CD4-positive, alpha-beta T cell (primary cell): ENCODE data around the gene RAD51B. TPM values are rescaled to one million over a fixed set of nuclear protein-coding genes. Genes with fewer than 3 reads are reported as not detected.

Experiments
- ATAC-seq: fragments of 200-7000 bp; cut with Tn5 transposase; one replicate; pipeline ENCODE4 v1.10.0; 2022; ENCODE audit warnings: mild to moderate bottlenecking; ENCODE audit not compliant: poor library complexity
- CTCF ChIA-PET: fragments of 350-600 bp; sonication (Branson Sonifier 250); formaldehyde crosslinking; loops from one replicate; lab custom pipeline; 2021; ENCODE audit warnings: antibody characterized with exemption, inconsistent platforms; lab: Charles Lee
- POLR2A ChIA-PET: fragments of 350-600 bp; sonication (Branson Sonifier 250); formaldehyde crosslinking; loops from one replicate; lab custom pipeline; 2021; ENCODE audit warnings: antibody characterized with exemption, inconsistent platforms; lab: Charles Lee
- DNase-seq, 14 experiments: peaks; one replicate each; pipeline ENCODE4 v3.0.0-alpha.2; 2013 to 2020; ENCODE audit warnings: mixed read lengths in 2 of 14
- H3K27ac ChIP-seq, 2 donors: one replicate each; pipeline versions ENCODE4 v1.5.1 to v1.7.0; 2013; ENCODE audit warnings: low read length in 2 of 2, low read depth in 1 of 2, mild to moderate bottlenecking in 1 of 2
- H3K27me3 ChIP-seq, 2 experiments: 1 replicate in 1 of 2; 2 replicates in 1 of 2; pipeline versions ENCODE4 v1.6.1 to v1.7.0; 2013; ENCODE audit warnings: low read length in 2 of 2, control low read depth in 1 of 2, mild to moderate bottlenecking in 1 of 2, moderate library complexity in 1 of 2; ENCODE audit not compliant: insufficient read depth in 2 of 2, control insufficient read depth in 1 of 2
- H3K36me3 ChIP-seq: one replicate; pipeline ENCODE4 v1.6.1; 2013; ENCODE audit warnings: low read length, control low read depth; ENCODE audit not compliant: insufficient read depth
- H3K4me1 ChIP-seq: one replicate; pipeline ENCODE4 v1.6.1; 2013; ENCODE audit warnings: low read length, control low read depth; ENCODE audit not compliant: insufficient read depth
- H3K4me3 ChIP-seq: one replicate; pipeline ENCODE4 v1.5.1; 2013; ENCODE audit warnings: mild to moderate bottlenecking, low read length, moderate library complexity
- H3K9me3 ChIP-seq, 2 experiments: 1 replicate in 1 of 2; 2 replicates in 1 of 2; pipeline versions ENCODE4 v1.6.1 to v1.7.0; 2013; ENCODE audit warnings: low read length in 2 of 2, mild to moderate bottlenecking in 2 of 2, control low read depth in 1 of 2, moderate library complexity in 1 of 2; ENCODE audit not compliant: control insufficient read depth in 1 of 2, insufficient read depth in 1 of 2
- H3K27ac Mint-ChIP-seq: one replicate; pipeline ENCODE4 v1.8.0; 2020; ENCODE audit warnings: mixed read lengths
- H3K27me3 Mint-ChIP-seq: one replicate; pipeline ENCODE4 v1.8.0; 2021; ENCODE audit warnings: mixed read lengths
- H3K36me3 Mint-ChIP-seq: one replicate; pipeline ENCODE4 v1.8.0; 2021; ENCODE audit warnings: low read depth, mixed read lengths
- H3K4me1 Mint-ChIP-seq: one replicate; pipeline ENCODE4 v1.8.0; 2021; ENCODE audit warnings: low read depth, mixed read lengths
- H3K4me3 Mint-ChIP-seq: one replicate; pipeline ENCODE4 v1.8.0; 2020; ENCODE audit warnings: mild to moderate bottlenecking, mixed read lengths
- H3K9me3 Mint-ChIP-seq: one replicate; pipeline ENCODE4 v1.8.0; 2020; ENCODE audit warnings: mixed read lengths
- intact Hi-C, 2 experiments: fragments of 100-400 bp; cut with DNase I in 1 of 2; cut with micrococcal nuclease in 1 of 2; formaldehyde crosslinking; loops; one replicate each; pipeline versions ENCODE4 v1.15.1 to v1.9.0; 2023 to 2025; cut with DNase I, micrococcal nuclease
- total RNA-seq, 174 experiments: library from RNA in 2 of 174; stranded (reverse) in 2 of 174; gene quantifications; one replicate each; pipeline ENCODE4 v1.2.3 and lab custom pipeline; 2021 to 2026
- TF ChIP-seq, protein P1 (sequence below): fragments of 200-600 bp; IDR thresholded peaks from one replicate; pipeline ENCODE4 v1.8.0; 2022; ENCODE audit warnings: antibody characterized with exemption, mild to moderate bottlenecking

RAD51B gene
- total RNA-seq, 2 experiments from 2014 or later = 18.4 to 20.0 TPM

DNA sequence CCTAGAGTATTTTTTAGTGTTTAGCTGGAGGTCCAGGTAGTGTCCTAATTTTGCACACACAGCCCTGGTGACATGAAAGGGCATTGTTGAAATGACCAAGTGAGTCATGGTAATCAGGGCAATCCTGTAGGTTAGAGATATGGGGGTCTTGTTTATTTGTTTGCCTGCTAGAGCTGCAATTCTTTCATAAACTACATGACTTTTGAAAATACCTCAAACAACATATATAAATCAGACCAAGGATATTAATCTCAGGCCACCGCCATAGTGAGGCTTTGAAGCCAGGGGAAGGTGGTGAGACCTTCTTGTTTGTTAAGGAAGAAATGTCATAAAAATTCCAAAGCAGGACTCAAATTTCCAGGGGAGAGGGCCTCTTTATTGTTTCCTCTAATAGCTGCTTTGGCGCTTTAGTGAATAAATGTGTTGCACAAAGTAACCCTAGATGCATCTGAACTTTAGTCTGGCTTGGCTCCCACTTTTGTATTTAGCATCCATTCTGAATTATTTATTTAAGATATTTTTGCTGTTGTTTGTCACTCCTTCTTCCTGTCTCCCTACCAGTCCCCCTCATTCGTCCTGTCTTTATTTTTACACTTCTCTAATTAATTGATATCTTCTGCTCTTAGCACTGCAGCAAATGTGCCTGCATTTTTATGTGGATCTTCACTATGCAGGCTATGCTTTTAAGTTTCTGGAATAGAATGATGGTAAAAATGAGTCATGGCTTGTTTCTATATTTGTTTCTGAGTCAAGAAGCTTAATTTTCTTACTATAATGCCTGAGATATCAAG, 430.3 kb downstream of the RAD51B start:
- peaks cover 61% of the 10 kb centered on the region for H3K4me1 Mint-ChIP-seq
- no peaks in the 10 kb centered on the region for H3K9me3 ChIP-seq
- H3K27ac Mint-ChIP-seq = peak overlapping the region; percentile 72
- H3K27ac ChIP-seq = no peak overlapping the region
- intact Hi-C loops = loop anchor here (5.0 to 10.0 kb wide), 8 partner anchors 32 to 855 kb away; no protein-coding TSS in a partner anchor
- ChIA-PET CTCF (interaction anchor here (1.4 to 6.0 kb wide), 7 partner anchors 33 to 594 kb away, joined by 4 to 33 read pairs (median 6); no protein-coding TSS in a partner anchor), POLR2A (interaction anchor here (0.8 to 9.1 kb wide), 10 partner anchors 10 to 594 kb away, joined by 3 to 157 read pairs (median 8); partner anchors contain the start of gene ZFP36L1)
- H3K4me3 Mint-ChIP-seq = no peak overlapping the region
- TF ChIP-seq, protein P1, sequence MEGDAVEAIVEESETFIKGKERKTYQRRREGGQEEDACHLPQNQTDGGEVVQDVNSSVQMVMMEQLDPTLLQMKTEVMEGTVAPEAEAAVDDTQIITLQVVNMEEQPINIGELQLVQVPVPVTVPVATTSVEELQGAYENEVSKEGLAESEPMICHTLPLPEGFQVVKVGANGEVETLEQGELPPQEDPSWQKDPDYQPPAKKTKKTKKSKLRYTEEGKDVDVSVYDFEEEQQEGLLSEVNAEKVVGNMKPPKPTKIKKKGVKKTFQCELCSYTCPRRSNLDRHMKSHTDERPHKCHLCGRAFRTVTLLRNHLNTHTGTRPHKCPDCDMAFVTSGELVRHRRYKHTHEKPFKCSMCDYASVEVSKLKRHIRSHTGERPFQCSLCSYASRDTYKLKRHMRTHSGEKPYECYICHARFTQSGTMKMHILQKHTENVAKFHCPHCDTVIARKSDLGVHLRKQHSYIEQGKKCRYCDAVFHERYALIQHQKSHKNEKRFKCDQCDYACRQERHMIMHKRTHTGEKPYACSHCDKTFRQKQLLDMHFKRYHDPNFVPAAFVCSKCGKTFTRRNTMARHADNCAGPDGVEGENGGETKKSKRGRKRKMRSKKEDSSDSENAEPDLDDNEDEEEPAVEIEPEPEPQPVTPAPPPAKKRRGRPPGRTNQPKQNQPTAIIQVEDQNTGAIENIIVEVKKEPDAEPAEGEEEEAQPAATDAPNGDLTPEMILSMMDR = no peak
- ATAC-seq (no peak), DNase-seq (no peak)
- no peaks in the 10 kb centered on the region for H3K9me3 Mint-ChIP-seq
- H3K4me3 ChIP-seq = no peak overlapping the region
- no peaks in the 10 kb centered on the region for H3K27me3 ChIP-seq
- H3K36me3 ChIP-seq = no peaks in the 10 kb centered on the region
- H3K27me3 Mint-ChIP-seq = no peaks in the 10 kb centered on the region
- H3K36me3 Mint-ChIP-seq = no peaks in the 10 kb centered on the region
- peaks cover 6% of the 10 kb centered on the region for H3K4me1 ChIP-seq

DNA sequence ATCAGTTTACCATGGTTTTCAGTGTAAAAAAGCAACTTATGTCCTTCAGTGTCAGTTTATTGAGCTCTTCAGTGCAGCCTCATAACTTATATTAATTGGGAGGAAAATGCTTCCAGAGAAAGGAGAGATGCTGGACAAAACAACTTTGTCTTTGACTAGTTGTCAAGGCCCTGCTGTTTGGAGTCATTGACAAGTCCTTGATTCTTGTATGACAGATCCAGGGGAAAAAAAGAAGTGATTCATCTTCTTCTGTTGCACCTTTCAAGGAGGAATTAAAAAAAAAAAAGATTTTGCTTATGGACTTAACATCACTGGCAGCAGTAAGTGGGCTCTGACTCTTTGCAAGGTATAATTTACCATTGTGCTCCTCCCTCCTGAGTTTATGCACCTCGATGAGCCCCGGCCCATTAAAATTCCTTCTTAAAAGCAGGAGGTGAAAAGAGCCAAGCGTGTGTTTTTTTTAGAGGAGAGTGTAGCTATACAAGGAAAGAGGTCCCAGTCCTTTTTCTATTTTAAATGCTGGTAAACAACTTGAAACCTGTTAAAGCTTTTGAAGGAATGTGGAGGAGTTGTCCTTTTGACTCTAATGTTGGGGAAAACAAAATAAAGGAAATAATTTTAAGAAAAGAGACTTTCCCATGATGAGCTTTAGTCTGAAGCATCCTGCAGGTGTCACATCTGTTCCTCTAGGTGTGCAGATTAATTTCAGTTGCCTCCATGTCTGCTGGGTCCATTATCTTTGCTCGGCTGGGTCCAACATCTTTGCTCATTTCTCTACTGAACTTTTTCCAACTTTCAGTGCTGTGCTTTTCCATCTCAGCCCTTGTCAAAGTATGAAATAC, 431.6 kb downstream of the RAD51B start:
- H3K4me1 Mint-ChIP-seq = peaks cover 74% of the 10 kb centered on the region
- H3K4me3 ChIP-seq = no peak overlapping the region

More for the DNA sequence above, 431.6 kb downstream of the RAD51B start:
- ChIA-PET CTCF (interaction anchor here (0.9 to 6.0 kb wide), 8 partner anchors 9 to 850 kb away, joined by 3 to 33 read pairs (median 3); no protein-coding TSS in a partner anchor), POLR2A (interaction anchor here (1.0 to 9.1 kb wide), 12 partner anchors 9 to 569 kb away, joined by 3 to 157 read pairs (median 10); partner anchors contain the start of gene ZFP36L1)
- peak in 4 of 14 experiments; percentile 33 to 44 (median 40) for DNase-seq
- ATAC-seq = peak; percentile 33
- no peaks in the 10 kb centered on the region for H3K27me3 Mint-ChIP-seq
- Histone ChIP-seq H3K27me3 (no peaks in the 10 kb centered on the region), H3K4me1 (peaks cover 8% of the 10 kb centered on the region), H3K9me3 (no peaks in the 10 kb centered on the region), H3K27ac (no peak overlapping the region), H3K36me3 (no peaks in the 10 kb centered on the region)
- H3K27ac Mint-ChIP-seq = peak overlapping the region; percentile 72
- H3K9me3 Mint-ChIP-seq = no peaks in the 10 kb centered on the region
- no peak overlapping the region for H3K4me3 Mint-ChIP-seq
- TF ChIP-seq, protein P1 = peak; percentile 54
- intact Hi-C loops = loop anchor here (5.0 to 10.0 kb wide), 3 partner anchors 111 to 264 kb away; no protein-coding TSS in a partner anchor
- H3K36me3 Mint-ChIP-seq = no peaks in the 10 kb centered on the region
